ENCODE results near the gene RGS5. TPM values are rescaled to one million over a fixed set of nuclear protein-coding genes. Genes with fewer than 3 reads are reported as not detected.

The RGS5 gene
- total RNA-seq, 3 donors from 2014 or later (not counting 1 experiment from before 2014, with no cell fraction given) = 0.12 to 0.30 (median 0.14) TPM

GRCh38 chr1:163197022-163197421 is 5.7 kb downstream of the RGS5 start:
- H3K4me3 ChIP-seq (ENCODE audit: low read length) = no peak overlapping the region
- H3K4me1 Mint-ChIP-seq = no peaks in the 10 kb centered on the region
- DNase-seq (no peak), ATAC-seq (no peak)
- H3K9me3 ChIP-seq (ENCODE audit: control insufficient read depth, insufficient read depth, low read length) = no peaks in the 10 kb centered on the region
- H3K27me3 Mint-ChIP-seq (ENCODE audit: low read depth in 2 of 2) = peaks cover 8 to 10% of the 10 kb centered on the region in 2 donors
- H3K27ac ChIP-seq (ENCODE audit: low read length) = no peak overlapping the region
- intact Hi-C loops (cut with micrococcal nuclease) = no loop called here
- 87% methylated on average over 4 of the region's 4 CpGs for WGBS (ENCODE audit: insufficient coverage)
- no peaks in the 10 kb centered on the region for H3K9me3 Mint-ChIP-seq
- H3K4me1 ChIP-seq (ENCODE audit: control insufficient read depth, insufficient read depth, low read length) = no peaks in the 10 kb centered on the region
- H3K36me3 ChIP-seq (ENCODE audit: control insufficient read depth, insufficient read depth, low read length) = no peaks in the 10 kb centered on the region
- TF ChIP-seq CTCF (IDR thresholded peaks at IDR 0.05) = no peak
- no peak overlapping the region for H3K4me3 Mint-ChIP-seq
- H3K36me3 Mint-ChIP-seq = no peaks in the 10 kb centered on the region
- no peak overlapping the region for H3K27ac Mint-ChIP-seq
- no peaks in the 10 kb centered on the region for H3K27me3 ChIP-seq (ENCODE audit: control insufficient read depth, insufficient read depth, low read length)

GRCh38 chr1:163196449-163196787 is 6.3 kb downstream of the RGS5 start:
- no peak overlapping the region for H3K27ac Mint-ChIP-seq
- TF ChIP-seq CTCF (IDR thresholded peaks at IDR 0.05) = no peak
- Histone ChIP-seq H3K36me3 (ENCODE audit: control insufficient read depth, insufficient read depth, low read length) (no peaks in the 10 kb centered on the region), H3K27me3 (ENCODE audit: control insufficient read depth, insufficient read depth, low read length) (no peaks in the 10 kb centered on the region), H3K9me3 (ENCODE audit: control insufficient read depth, insufficient read depth, low read length) (no peaks in the 10 kb centered on the region), H3K4me3 (ENCODE audit: low read length) (no peak overlapping the region), H3K4me1 (ENCODE audit: control insufficient read depth, insufficient read depth, low read length) (no peaks in the 10 kb centered on the region), H3K27ac (ENCODE audit: low read length) (no peak overlapping the region)
- no peak overlapping the region for H3K4me3 Mint-ChIP-seq
- ATAC-seq = no peak
- H3K4me1 Mint-ChIP-seq = no peaks in the 10 kb centered on the region
- intact Hi-C loops (cut with micrococcal nuclease) = no loop called here
- peaks cover 8 to 10% of the 10 kb centered on the region in 2 donors for H3K27me3 Mint-ChIP-seq (ENCODE audit: low read depth in 2 of 2)
- no peaks in the 10 kb centered on the region for H3K9me3 Mint-ChIP-seq
- no peak for DNase-seq
- H3K36me3 Mint-ChIP-seq = no peaks in the 10 kb centered on the region

- Histone ChIP-seq H3K9me3 (ENCODE audit: control insufficient read depth, insufficient read depth, low read length) (no peaks in the 10 kb centered on the region), H3K4me3 (ENCODE audit: low read length) (no peak overlapping the region), H3K4me1 (ENCODE audit: control insufficient read depth, insufficient read depth, low read length) (no peaks in the 10 kb centered on the region), H3K27ac (ENCODE audit: low read length) (no peak overlapping the region), H3K36me3 (ENCODE audit: control insufficient read depth, insufficient read depth, low read length) (no peaks in the 10 kb centered on the region), H3K27me3 (ENCODE audit: control insufficient read depth, insufficient read depth, low read length) (no peaks in the 10 kb centered on the region)
- no peak for TF ChIP-seq CTCF (IDR thresholded peaks at IDR 0.05)
- Mint-ChIP-seq H3K9me3 (no peaks in the 10 kb centered on the region), H3K4me3 (no peak overlapping the region), H3K36me3 (no peaks in the 10 kb centered on the region), H3K27ac (no peak overlapping the region), H3K4me1 (no peaks in the 10 kb centered on the region), H3K27me3 (ENCODE audit: low read depth in 2 of 2) (peaks cover 8 to 10% of the 10 kb centered on the region in 2 donors)
- WGBS (ENCODE audit: insufficient coverage) = 46% methylated on average over 4 of the region's 5 CpGs
- intact Hi-C loops (cut with micrococcal nuclease) = no loop called here
- no peak for DNase-seq
- no peak for ATAC-seq
These were observed 6.8 kb downstream of the RGS5 start for GRCh38 chr1:163195728-163196448.

- no peaks in the 10 kb centered on the region for H3K36me3 Mint-ChIP-seq
- DNase-seq = no peak
- peaks cover 5 to 7% of the 10 kb centered on the region in 2 donors for H3K27me3 Mint-ChIP-seq (ENCODE audit: low read depth in 2 of 2)
- Histone ChIP-seq H3K27me3 (ENCODE audit: control insufficient read depth, insufficient read depth, low read length) (no peaks in the 10 kb centered on the region), H3K27ac (ENCODE audit: low read length) (no peak overlapping the region), H3K4me1 (ENCODE audit: control insufficient read depth, insufficient read depth, low read length) (no peaks in the 10 kb centered on the region), H3K36me3 (ENCODE audit: control insufficient read depth, insufficient read depth, low read length) (no peaks in the 10 kb centered on the region), H3K4me3 (ENCODE audit: low read length) (no peak overlapping the region), H3K9me3 (ENCODE audit: control insufficient read depth, insufficient read depth, low read length) (no peaks in the 10 kb centered on the region)
- 57% methylated on average over 1 of the region's 1 CpG for WGBS (ENCODE audit: insufficient coverage)
- no peak for ATAC-seq
- no peaks in the 10 kb centered on the region for H3K4me1 Mint-ChIP-seq
- H3K9me3 Mint-ChIP-seq = no peaks in the 10 kb centered on the region
- intact Hi-C loops (cut with micrococcal nuclease) = no loop called here
- H3K27ac Mint-ChIP-seq = no peak overlapping the region
- H3K4me3 Mint-ChIP-seq = no peak overlapping the region
- no peak for TF ChIP-seq CTCF (IDR thresholded peaks at IDR 0.05)
These were observed 11.4 kb downstream of the RGS5 start for GRCh38 chr1:163191301-163191700.
